Gastroesophageal sphincter (tissue), 4 donors: ENCODE results near the gene CYTIP. TPM values are rescaled to one million over a fixed set of nuclear protein-coding genes. Genes with fewer than 3 reads are reported as not detected.

Source experiments
- ATAC-seq: fragments of 150-250 bp; one replicate; pipeline ENCODE4 v1.9.1; 2016; ENCODE audit warnings: mild to moderate bottlenecking, moderate library complexity
- H3K27ac ChIP-seq, 4 donors: fragments of 200-600 bp; sonication (generic) in 3 of 4; 1 replicate in 3 of 4; 2 replicates in 1 of 4; pipeline ENCODE4 v1.5.1; 2016 to 2019
- H3K27me3 ChIP-seq: fragments of 200-600 bp; sonication (generic); one replicate; pipeline ENCODE4 v1.5.1; 2019
- H3K36me3 ChIP-seq, 2 donors: fragments of 200-600 bp; sonication (generic); one replicate each; pipeline ENCODE4 v1.5.1; 2019; ENCODE audit warnings: control low read depth in 1 of 2
- H3K4me1 ChIP-seq, 3 donors: fragments of 200-600 bp; sonication (generic); 1 replicate in 2 of 3; 2 replicates in 1 of 3; pipeline ENCODE4 v1.5.1; 2016 to 2019; ENCODE audit warnings: control low read depth in 2 of 3
- H3K4me3 ChIP-seq, 2 donors: fragments of 200-600 bp; sonication (generic); one replicate each; pipeline ENCODE4 v1.5.1; 2019; ENCODE audit warnings: mild to moderate bottlenecking in 1 of 2, moderate library complexity in 1 of 2
- H3K9me3 ChIP-seq, 3 donors: fragments of 200-600 bp; sonication (generic); one replicate each; pipeline ENCODE4 v1.5.1; 2017 to 2019; ENCODE audit warnings: control low read depth in 2 of 3
- EP300 ChIP-seq: sonication (generic); formaldehyde crosslinking; IDR thresholded peaks from one replicate; pipeline ENCODE4 v1.6.1; 2017; ENCODE audit warnings: antibody characterized with exemption, mild to moderate bottlenecking
- POLR2A ChIP-seq, 2 donors: fragments of 450-650 bp; IDR thresholded peaks; one replicate each; pipeline ENCODE4 v1.6.1; 2017; ENCODE audit warnings: antibody characterized with exemption in 2 of 2, mild to moderate bottlenecking in 2 of 2, moderate library complexity in 1 of 2
- POLR2AphosphoS5 ChIP-seq: sonication (generic); formaldehyde crosslinking; IDR thresholded peaks from one replicate; pipeline ENCODE4 v1.6.1; 2017; ENCODE audit warnings: antibody characterized with exemption
- WGBS, 2 donors: methylation state at CpG; one replicate each; pipeline ENCODE4 v1.1.5; 2018; ENCODE audit warnings: low coverage in 1 of 2; 5-methylcytosine and 5-hydroxymethylcytosine counted together
- total RNA-seq, 4 donors: library from RNA; depleted of rRNA; stranded (reverse); fragments of >200 nt; gene quantifications; one replicate each; pipeline ENCODE4 v1.1.0, GENCODE V29; 2016
- TF ChIP-seq, protein P1 (sequence below), 4 experiments: fragments of 200-600 bp in 2 of 4; fragments of 450-650 bp in 2 of 4; sonication (generic) in 1 of 4; IDR thresholded peaks; one replicate each; pipeline ENCODE4 v1.5.1; 2017 to 2019; ENCODE audit warnings: antibody characterized with exemption in 4 of 4, mild to moderate bottlenecking in 2 of 4, moderate library complexity in 2 of 4

Gene CYTIP
- total RNA-seq, 4 donors from 2014 or later = 1.6 to 10.6 (median 3.2) TPM

- Histone ChIP-seq H3K36me3 (no peaks in the 10 kb centered on the region), H3K9me3 (no peaks in the 10 kb centered on the region), H3K4me3 (no peak overlapping the region), H3K27me3 (no peaks in the 10 kb centered on the region), H3K4me1 (no peaks in the 10 kb centered on the region), H3K27ac (no peak overlapping the region)
- TF ChIP-seq POLR2AphosphoS5 (no peak), POLR2A (IDR thresholded peaks at IDR 0.05) (no peak), EP300 (no peak)
- TF ChIP-seq, protein P1, sequence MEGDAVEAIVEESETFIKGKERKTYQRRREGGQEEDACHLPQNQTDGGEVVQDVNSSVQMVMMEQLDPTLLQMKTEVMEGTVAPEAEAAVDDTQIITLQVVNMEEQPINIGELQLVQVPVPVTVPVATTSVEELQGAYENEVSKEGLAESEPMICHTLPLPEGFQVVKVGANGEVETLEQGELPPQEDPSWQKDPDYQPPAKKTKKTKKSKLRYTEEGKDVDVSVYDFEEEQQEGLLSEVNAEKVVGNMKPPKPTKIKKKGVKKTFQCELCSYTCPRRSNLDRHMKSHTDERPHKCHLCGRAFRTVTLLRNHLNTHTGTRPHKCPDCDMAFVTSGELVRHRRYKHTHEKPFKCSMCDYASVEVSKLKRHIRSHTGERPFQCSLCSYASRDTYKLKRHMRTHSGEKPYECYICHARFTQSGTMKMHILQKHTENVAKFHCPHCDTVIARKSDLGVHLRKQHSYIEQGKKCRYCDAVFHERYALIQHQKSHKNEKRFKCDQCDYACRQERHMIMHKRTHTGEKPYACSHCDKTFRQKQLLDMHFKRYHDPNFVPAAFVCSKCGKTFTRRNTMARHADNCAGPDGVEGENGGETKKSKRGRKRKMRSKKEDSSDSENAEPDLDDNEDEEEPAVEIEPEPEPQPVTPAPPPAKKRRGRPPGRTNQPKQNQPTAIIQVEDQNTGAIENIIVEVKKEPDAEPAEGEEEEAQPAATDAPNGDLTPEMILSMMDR (IDR thresholded peaks at IDR 0.05) = no peak
- no peak for ATAC-seq
- 50 to 61% methylated on average over 10 to 12 of the region's 12 CpGs for WGBS, 2 donors
Measured at GRCh38 chr2:157438863-157439823, 4.7 kb downstream of the CYTIP start.

DNA sequence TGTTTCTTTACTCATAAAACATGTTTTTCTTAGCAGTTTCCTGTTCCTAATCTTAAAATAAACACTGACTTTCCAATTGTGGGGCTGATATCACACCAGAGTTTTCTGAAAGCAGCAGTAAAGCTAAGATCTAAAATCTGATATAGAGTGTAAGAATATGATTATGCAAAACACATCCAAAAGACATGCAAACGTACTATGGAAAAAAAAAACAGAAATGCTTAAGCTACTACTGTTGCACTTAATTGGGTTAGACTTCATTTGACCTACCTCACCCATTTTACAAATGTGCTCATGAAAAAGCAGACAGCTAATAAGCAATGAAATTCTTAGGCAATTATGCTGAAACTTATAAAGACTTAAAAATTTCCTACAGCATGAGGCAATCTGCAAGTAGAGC is 10.5 kb downstream of the CYTIP start:
- Histone ChIP-seq H3K4me3 (no peak overlapping the region), H3K36me3 (no peaks in the 10 kb centered on the region), H3K9me3 (no peaks in the 10 kb centered on the region), H3K4me1 (peaks cover 0 to 9% (median 0%) of the 10 kb centered on the region in 3 donors), H3K27me3 (no peaks in the 10 kb centered on the region), H3K27ac (no peak overlapping the region)
- 12 to 29% methylated on average over 1 of the region's 1 CpG for WGBS, 2 donors
- ATAC-seq = no peak
- TF ChIP-seq POLR2AphosphoS5 = no peak
- no peak for TF ChIP-seq EP300
- no peak for TF ChIP-seq POLR2A (IDR thresholded peaks at IDR 0.05)
- TF ChIP-seq, protein P1 (IDR thresholded peaks at IDR 0.05) = no peak

DNA sequence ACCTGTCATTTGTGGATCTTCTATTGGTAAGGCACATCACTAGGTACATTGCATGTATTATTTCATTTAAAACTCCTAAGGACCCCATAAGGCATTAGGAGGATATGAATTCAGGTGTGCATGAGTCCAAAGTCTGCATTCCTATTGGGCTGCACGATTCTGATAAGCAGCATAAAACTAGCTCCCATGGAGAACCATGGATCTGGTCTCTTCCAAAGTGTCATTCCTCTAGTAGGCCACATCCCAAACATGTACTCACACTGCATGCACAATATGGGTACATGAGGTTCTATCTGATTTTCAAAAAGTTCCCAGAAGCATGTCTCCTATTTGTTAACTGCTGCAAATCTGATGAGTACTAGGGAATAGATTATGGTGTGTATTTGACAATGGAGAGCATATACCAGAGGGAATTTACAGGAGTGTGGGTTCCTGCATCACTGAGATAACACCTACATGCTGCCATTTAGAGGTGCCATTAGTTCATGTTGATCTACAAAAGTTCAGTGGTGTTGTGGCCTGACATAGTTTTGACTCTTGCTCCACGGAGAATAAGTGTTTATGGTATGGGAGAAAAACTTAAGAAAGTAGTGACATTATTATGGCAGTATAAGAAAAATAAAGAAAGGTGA is 11.3 kb downstream of the CYTIP start:
- WGBS, 2 donors = 60 to 81% methylated on average over 2 of the region's 2 CpGs
- no peak overlapping the region for H3K27ac ChIP-seq

DNA sequence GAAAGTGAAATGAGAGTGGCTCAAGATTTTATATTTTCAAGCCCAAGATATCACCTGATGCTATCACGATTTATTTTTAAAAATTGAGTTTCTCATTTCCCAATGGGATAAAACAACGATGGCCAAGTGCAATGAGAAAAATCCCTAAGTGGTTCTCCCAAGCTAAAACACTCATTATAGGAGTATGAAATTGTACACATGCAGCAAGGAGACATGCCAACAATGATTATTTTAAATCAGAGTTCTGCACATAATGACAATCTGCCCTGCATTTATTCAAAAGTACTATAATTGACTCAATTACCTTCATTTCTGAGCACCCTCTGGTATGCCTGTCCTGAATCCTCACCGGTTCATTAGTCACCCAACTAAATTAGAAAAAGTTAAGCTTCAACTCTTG is 12.7 kb downstream of the CYTIP start:
- Histone ChIP-seq H3K27ac (no peak overlapping the region), H3K36me3 (no peaks in the 10 kb centered on the region), H3K27me3 (no peaks in the 10 kb centered on the region), H3K4me3 (no peak overlapping the region), H3K4me1 (peaks cover 0 to 9% (median 0%) of the 10 kb centered on the region in 3 donors), H3K9me3 (peaks cover 0 to 6% (median 0%) of the 10 kb centered on the region in 3 donors)
- TF ChIP-seq POLR2A (IDR thresholded peaks at IDR 0.05) (no peak), POLR2AphosphoS5 (no peak), EP300 (no peak)
- TF ChIP-seq, protein P1 (IDR thresholded peaks at IDR 0.05) = no peak
- WGBS, 2 donors = 79 to 96% methylated on average over 3 of the region's 3 CpGs
- no peak for ATAC-seq

More for the DNA sequence above, 11.3 kb downstream of the CYTIP start:
- ATAC-seq = no peak
- TF ChIP-seq, protein P1 (IDR thresholded peaks at IDR 0.05) = no peak
- TF ChIP-seq POLR2AphosphoS5 (no peak), POLR2A (IDR thresholded peaks at IDR 0.05) (no peak), EP300 (no peak)
- H3K4me3 ChIP-seq = no peak overlapping the region
- no peaks in the 10 kb centered on the region for H3K9me3 ChIP-seq
- H3K27me3 ChIP-seq = no peaks in the 10 kb centered on the region
- H3K4me1 ChIP-seq = peaks cover 0 to 9% (median 0%) of the 10 kb centered on the region in 3 donors
- H3K36me3 ChIP-seq = no peaks in the 10 kb centered on the region
